Right ventricle myocardium inferior (tissue), 1 donor: ENCODE data around the gene GYG2. TPM values are rescaled to one million over a fixed set of nuclear protein-coding genes. Genes with fewer than 3 reads are reported as not detected.
A peak's percentile ranks its signal among the peaks of the same experiment; 100 is the strongest.
"Not testable (repeated sequence)": the region's sequence is repeated elsewhere in the genome, so short reads cannot be mapped to it uniquely, and the experiment has no call there.

Source experiments
- ATAC-seq: fragments of 200-7000 bp; cut with Tn5 transposase; one replicate; pipeline ENCODE4 v1.9.1; 2020; ENCODE audit warnings: mild to moderate bottlenecking, moderate library complexity
- DNase-seq: peaks from one replicate; pipeline ENCODE4 v3.0.0; 2021; ENCODE audit errors: missing footprints
- intact Hi-C: fragments of 100-400 bp; cut with DNase I; formaldehyde crosslinking; loops from one replicate; pipeline ENCODE4 v1.11.0; 2022
- long read RNA-seq: library from polyadenylated mRNA; unstranded; transcript quantifications from one replicate; pipeline ENCODE4 v2.0.0, GENCODE V29; 2021
- total RNA-seq: library from RNA; stranded (reverse); fragmentation: NEBNext Ultra II Directional; extraction: Animal tissue kit (Norgen Biotek cat#: 25700); gene quantifications from one replicate; pipeline ENCODE4 v1.2.1, GENCODE V29; 2021
- donor health status: DM: no; HTN: yes; CAD: no; lungs with severe emphysema.

The GYG2 gene
- 1.5 TPM for total RNA-seq
- long read RNA-seq, partial matches to known transcripts, result 3 of 5 reads
- long read RNA-seq, other reads (novel, unspliced or antisense), result 2 of 5 reads

DNA sequence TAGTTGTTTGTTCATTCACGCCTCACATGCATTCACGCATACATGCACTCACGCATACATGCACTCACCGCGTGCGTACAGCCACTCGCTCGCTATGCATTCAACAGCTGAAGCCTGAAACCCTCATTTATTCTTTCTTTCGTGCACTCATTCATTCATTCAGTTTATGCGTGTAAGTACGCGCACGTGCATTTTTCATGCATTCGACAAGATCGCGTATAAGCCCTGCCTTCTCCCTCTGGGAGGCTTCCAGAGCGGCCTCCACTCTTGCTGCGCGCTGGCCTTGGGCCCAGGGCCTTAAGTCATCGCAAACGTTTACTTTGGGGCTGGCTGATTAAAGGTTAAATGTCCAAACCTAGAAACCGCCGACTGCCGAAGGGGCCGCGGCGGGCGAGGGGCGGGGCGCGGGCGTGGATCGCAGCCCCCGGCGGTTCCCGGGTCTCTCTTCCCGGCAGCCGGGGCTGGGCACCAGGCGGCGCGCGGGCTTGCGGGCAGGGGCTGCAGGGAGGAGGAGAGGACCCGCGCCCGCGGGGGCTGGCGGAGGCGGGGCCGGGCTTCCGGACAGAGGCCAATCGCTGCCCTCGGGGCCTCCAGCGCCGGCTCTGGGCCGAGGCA lies at the start of gene GYG2:
GYG2 (plus strand) TSS at position 587 of the 615 bp plus-strand sequence. CDS start 1,259 bp downstream, outside the sequence.
- no peak for ATAC-seq
- peak; percentile 58 for DNase-seq
- intact Hi-C loops, result no loop called here

GRCh38 chrX:2780472-2781225 lies 48.1 kb upstream of the GYG2 start:
- intact Hi-C loops, DNase-seq, ATAC-seq: not testable (repeated sequence)

- no peak for DNase-seq
- ATAC-seq, result no peak
- intact Hi-C loops, result no loop called here
Measured at GRCh38 chrX:2781226-2781571, 47.5 kb upstream of the GYG2 start.

DNA sequence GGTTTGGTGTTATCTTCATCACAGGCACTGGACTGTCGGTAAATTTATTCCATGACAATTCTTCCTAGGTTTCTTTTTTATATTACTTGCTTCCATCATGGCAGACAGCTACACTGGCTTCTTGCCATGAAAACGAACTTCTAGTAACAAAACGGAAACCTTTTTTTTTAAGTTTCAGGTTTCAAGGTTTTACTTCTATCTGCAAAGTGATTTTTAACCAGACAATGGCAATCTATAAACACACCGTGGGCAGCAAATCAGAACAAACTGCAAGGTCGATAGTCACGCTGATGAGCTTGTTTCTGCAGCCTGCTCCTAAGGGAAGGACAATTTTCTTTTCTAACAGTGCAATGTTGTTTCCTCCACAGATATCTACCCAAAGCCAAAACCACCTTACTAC lies 47.0 kb upstream of the GYG2 start:
- ATAC-seq (no peak), DNase-seq (no peak)
- intact Hi-C loops, result no loop called here

DNA sequence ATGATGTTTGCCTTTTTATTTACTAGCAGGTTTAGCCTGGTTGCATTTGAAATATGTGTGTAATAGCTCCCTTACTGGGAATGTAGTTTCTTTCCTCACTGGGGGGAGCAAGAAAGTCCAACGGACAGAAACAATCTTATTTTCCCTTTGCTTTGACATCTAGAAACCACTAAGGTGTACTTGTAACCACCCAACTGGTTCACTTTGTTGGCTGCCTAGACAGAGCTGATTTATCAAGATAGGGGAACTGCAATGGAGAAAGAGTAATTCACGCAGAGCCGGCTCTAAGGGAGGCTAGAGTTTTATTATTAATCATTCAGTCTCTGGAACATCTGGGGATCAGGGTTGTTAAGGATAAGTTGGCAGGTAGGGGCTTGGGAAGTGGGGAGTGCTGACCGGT lies 46.6 kb upstream of the GYG2 start:
- intact Hi-C loops, result no loop called here
- no peak for DNase-seq
- no peak for ATAC-seq

- intact Hi-C loops, result no loop called here
- ATAC-seq, result no peak
- DNase-seq, result no peak
Measured at GRCh38 chrX:2782778-2783177, 46.0 kb upstream of the GYG2 start.

DNA sequence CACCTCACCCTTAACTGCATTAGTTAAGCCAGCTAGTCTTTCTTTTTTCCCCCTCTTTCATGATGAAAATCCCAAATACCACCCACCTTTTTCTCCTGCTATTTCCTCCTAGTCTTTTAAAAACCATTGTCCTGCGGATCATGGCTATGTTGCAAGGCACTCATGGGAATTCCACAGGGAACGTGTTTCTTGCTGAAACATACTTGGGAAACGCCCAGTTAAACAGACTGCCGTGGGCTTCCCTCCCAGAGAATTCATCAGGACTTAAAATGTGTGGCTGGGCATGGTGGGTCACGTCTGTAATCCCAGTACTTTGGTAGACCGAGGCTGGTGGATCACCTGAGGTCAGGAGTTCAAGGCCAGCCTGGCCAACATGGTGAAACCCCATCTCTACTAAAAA lies 44.7 kb upstream of the GYG2 start:
- no peak for DNase-seq
- intact Hi-C loops, result no loop called here

GRCh38 chrX:2785538-2785937 lies 43.2 kb upstream of the GYG2 start:
- DNase-seq, result no peak
- ATAC-seq, result no peak
- intact Hi-C loops, result no loop called here

More for the DNA sequence above, 44.7 kb upstream of the GYG2 start:
- ATAC-seq, result peak; percentile 37

DNA sequence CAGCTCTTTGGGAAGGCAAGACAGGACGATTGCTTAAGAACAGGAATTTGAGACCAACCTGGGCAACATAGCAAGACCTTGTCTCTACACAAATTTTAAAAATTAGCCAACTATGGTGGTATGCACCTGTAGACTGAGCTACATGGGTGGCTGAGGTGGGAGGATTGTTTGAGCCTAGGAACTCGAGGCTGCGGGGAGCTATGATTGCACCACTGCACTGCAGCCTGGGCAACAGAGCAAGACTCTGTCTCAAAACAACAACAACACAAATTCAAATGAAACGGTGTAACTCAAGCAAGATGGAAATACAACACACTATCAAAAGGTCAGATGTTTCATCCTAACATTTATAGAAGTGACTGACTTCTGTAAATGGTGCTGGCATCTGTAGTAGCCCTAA lies 39.8 kb upstream of the GYG2 start:
- no peak for DNase-seq
- ATAC-seq, result no peak
- intact Hi-C loops, result no loop called here

GRCh38 chrX:2789569-2789968 lies 39.2 kb upstream of the GYG2 start:
- ATAC-seq (no peak), DNase-seq (no peak)
- intact Hi-C loops, result no loop called here

GRCh38 chrX:2793752-2794151 lies 35.0 kb upstream of the GYG2 start:
- DNase-seq (no peak), ATAC-seq (no peak)
- intact Hi-C loops, result no loop called here

DNA sequence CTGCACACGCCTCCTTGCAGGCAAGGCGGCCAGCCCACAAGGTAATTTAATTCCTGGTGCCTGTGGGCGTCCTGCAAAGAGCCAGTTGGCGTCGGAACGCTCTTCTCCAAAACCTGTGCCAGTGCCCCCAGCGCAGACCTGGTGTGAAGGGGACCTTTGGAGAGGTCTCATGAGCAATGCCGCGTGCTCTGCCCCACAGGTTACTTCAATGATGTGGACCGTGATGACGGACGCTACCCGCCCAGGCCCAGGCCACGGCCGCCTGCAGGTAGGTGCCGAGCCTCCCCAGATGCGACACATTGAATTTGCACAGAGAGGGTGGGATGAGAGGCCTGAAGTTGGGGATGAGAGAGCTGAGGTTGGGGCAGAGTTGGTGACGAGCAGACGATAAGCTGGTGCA lies 34.4 kb upstream of the GYG2 start:
- DNase-seq, result no peak
- intact Hi-C loops, result no loop called here
- ATAC-seq, result no peak

- ATAC-seq, DNase-seq, intact Hi-C loops: not testable (repeated sequence)
Measured at GRCh38 chrX:2796808-2797207, 31.9 kb upstream of the GYG2 start.

DNA sequence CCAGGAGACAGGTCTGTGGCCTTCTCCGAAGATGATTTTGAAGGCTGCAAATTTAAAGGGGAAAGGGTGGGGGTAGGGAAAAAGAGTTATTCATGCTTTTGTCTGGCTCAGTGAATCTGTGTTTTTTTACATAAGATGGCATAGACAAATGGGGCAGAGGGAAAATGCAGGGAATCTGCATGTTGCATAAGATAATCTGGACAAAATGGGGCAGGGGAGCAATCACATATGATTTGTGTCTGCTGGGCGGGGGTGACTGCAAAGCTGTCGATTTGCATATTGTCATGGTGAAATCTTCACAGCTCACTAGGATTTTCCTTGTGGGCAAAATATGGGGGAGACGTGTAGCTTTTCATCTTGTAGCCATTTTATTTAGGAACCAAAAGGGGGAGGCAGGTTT lies 29.4 kb upstream of the GYG2 start:
- DNase-seq (no peak), ATAC-seq (no peak)
- intact Hi-C loops, result no loop called here

DNA sequence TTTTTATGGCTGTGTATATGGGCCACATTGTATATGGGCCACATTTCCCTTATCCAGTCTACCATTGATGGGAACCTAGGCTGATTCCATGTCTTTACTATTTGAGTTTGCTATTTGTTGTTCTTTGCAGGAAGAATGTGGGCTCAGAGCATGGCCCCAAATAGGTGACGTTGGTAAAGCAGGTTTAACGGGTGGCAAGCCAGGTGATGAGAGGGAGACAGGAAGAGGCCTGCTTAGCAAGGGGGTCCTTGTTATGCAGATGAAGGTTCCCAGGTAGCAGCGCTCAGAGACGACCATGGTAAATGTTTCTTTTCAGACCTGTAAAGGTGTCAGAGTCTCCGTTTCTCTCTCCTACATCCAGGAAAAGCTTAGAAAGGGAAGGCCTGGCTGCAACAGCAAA lies 28.8 kb upstream of the GYG2 start:
- DNase-seq, ATAC-seq, intact Hi-C loops: not testable (repeated sequence)

DNA sequence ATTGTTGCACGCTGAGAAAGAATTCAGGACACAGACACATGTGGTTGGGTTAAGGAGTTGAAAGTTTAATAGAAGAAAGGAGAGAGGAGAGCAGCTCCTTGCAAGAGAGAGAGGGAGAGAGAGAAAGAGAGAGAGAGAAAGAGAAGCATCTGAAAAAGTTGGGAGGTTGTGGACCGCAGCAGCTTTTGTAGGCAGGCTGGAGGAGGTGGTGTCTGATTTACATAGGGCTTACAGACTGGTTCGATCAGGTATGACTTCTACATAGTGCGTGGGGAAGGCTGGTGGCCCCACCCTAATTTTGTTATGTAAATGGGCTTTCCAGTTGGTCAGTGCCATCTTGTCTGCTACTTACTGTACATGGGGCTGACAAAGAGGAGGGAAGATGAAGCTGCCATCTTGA lies 27.5 kb upstream of the GYG2 start:
- ATAC-seq, result no peak
- DNase-seq, result no peak
- intact Hi-C loops, result no loop called here

- ATAC-seq, DNase-seq, intact Hi-C loops: not testable (repeated sequence)
Measured at GRCh38 chrX:2802376-2803090, 26.2 kb upstream of the GYG2 start.

- ATAC-seq, intact Hi-C loops, DNase-seq: not testable (repeated sequence)
Measured at GRCh38 chrX:2803486-2803885, 25.2 kb upstream of the GYG2 start.

DNA sequence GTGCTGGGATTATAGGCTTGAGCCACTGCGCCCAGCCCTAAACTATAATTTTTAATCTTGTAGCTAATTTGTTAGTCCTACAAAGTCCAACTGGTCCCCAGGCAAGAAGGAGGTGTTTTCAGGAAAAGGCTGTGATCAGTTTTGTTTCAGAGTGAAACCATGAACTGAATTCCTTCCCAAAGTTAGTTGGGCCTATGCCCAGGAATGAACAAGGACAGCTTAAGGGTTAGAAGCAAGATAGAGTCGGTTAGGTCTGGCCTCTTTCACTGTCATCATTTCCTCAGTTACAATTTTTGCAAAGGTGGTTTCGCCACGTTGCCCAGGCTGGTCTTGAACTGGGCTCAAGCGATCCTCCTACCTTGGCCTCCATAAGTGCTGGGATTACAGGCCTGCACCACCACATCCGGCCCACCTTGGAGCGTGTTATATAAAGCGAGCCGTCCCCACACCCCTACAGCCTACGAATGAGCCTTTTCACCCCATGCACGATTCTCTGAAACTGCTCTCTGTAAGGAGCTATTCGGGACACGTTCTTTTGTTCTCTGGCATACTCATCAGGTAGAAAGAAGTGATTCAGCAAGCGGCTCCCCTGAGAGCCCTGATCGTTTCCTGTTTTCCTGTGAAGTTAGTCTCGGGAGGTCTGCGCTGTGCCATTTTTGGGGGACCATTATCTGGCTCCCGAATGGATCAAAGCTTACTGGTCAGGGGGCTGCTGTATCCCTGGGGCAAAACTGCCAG lies 24.5 kb upstream of the GYG2 start:
- DNase-seq, intact Hi-C loops, ATAC-seq: not testable (repeated sequence)
